Trophoblast cell (in vitro differentiated cells and primary cell): Measurements from ENCODE around the gene TMA7B.

Source experiments
- DNase-seq, 2 donors: peaks; one replicate each; pipeline ENCODE4 v3.0.0-alpha.2; 2016
- H2AFZ ChIP-seq: 2 replicates; pipeline ENCODE4 v1.6.1; 2013; ENCODE audit warnings: low read length, moderate library complexity, mild to moderate bottlenecking; ENCODE audit not compliant: insufficient read depth, poor library complexity
- H2AK5ac ChIP-seq: 2 replicates; pipeline ENCODE4 v1.6.1; 2013; ENCODE audit warnings: mild to moderate bottlenecking, low read length
- H2BK120ac ChIP-seq: 2 replicates; pipeline ENCODE4 v1.6.1; 2013; ENCODE audit warnings: low read length, mild to moderate bottlenecking, moderate library complexity; ENCODE audit not compliant: insufficient read depth, poor library complexity
- H2BK12ac ChIP-seq: 2 replicates; pipeline ENCODE4 v1.6.1; 2013; ENCODE audit warnings: mild to moderate bottlenecking, low read length, moderate library complexity
- H2BK5ac ChIP-seq: 2 replicates; pipeline ENCODE4 v1.6.1; 2013; ENCODE audit warnings: low read length, low read depth, moderate library complexity, mild to moderate bottlenecking; ENCODE audit not compliant: poor library complexity
- H3K14ac ChIP-seq: 2 replicates; pipeline ENCODE4 v1.6.1; 2013; ENCODE audit warnings: mild to moderate bottlenecking, low read length
- H3K18ac ChIP-seq: 2 replicates; pipeline ENCODE4 v1.6.1; 2013; ENCODE audit warnings: mild to moderate bottlenecking, low read length
- H3K23ac ChIP-seq: 2 replicates; pipeline ENCODE4 v1.6.1; 2013; ENCODE audit warnings: low read length
- H3K27ac ChIP-seq: 2 replicates; pipeline ENCODE4 v1.5.1; 2013; ENCODE audit warnings: low read depth, mild to moderate bottlenecking, inconsistent platforms, low read length, moderate library complexity
- H3K27me3 ChIP-seq: 2 replicates; pipeline ENCODE4 v1.6.1; 2013; ENCODE audit warnings: inconsistent platforms, mild to moderate bottlenecking, low read length, moderate library complexity; ENCODE audit not compliant: insufficient read depth
- H3K36me3 ChIP-seq, 2 experiments: 1 replicate in 1 of 2; 2 replicates in 1 of 2; pipeline ENCODE4 v1.6.1; 2013; ENCODE audit warnings: low read length in 2 of 2, mild to moderate bottlenecking in 2 of 2, moderate library complexity in 1 of 2; ENCODE audit not compliant: insufficient read depth in 2 of 2, control insufficient read depth in 1 of 2
- H3K4ac ChIP-seq: 2 replicates; pipeline ENCODE4 v1.6.1; 2013; ENCODE audit warnings: low read depth, mild to moderate bottlenecking, low read length, moderate library complexity
- H3K4me1 ChIP-seq, 2 experiments: 1 replicate in 1 of 2; 2 replicates in 1 of 2; pipeline ENCODE4 v1.6.1; 2013; ENCODE audit warnings: low read length in 2 of 2, mild to moderate bottlenecking in 2 of 2, moderate library complexity in 1 of 2; ENCODE audit not compliant: insufficient read depth in 2 of 2, control insufficient read depth in 1 of 2
- H3K4me2 ChIP-seq: 2 replicates; pipeline ENCODE4 v1.6.1; 2013; ENCODE audit warnings: inconsistent platforms, mild to moderate bottlenecking, low read length, moderate library complexity
- H3K4me3 ChIP-seq: 2 replicates; pipeline ENCODE4 v1.5.1; 2013; ENCODE audit warnings: mild to moderate bottlenecking, low read depth, low read length, inconsistent platforms
- H3K79me1 ChIP-seq: one replicate; pipeline ENCODE4 v1.6.1; 2013; ENCODE audit warnings: low read length
- H3K79me2 ChIP-seq: 2 replicates; pipeline ENCODE4 v1.6.1; 2013; ENCODE audit warnings: low read length, mild to moderate bottlenecking; ENCODE audit not compliant: control insufficient read depth, insufficient read depth, poor library complexity
- H3K9ac ChIP-seq: 2 replicates; pipeline ENCODE4 v1.6.1; 2013; ENCODE audit warnings: mild to moderate bottlenecking, low read length
- H3K9me3 ChIP-seq: 2 replicates; pipeline ENCODE4 v1.6.1; 2013; ENCODE audit warnings: low read depth, mild to moderate bottlenecking, control low read depth, inconsistent platforms, low read length; ENCODE audit not compliant: insufficient read depth
- H4K12ac ChIP-seq: 2 replicates; pipeline ENCODE4 v1.6.1; 2013; ENCODE audit warnings: low read depth, mild to moderate bottlenecking, low read length, moderate library complexity
- H4K8ac ChIP-seq: 2 replicates; pipeline ENCODE4 v1.6.1; 2013; ENCODE audit warnings: low read depth, mild to moderate bottlenecking, low read length, moderate library complexity
- H4K91ac ChIP-seq: one replicate; pipeline ENCODE4 v1.6.1; 2013; ENCODE audit warnings: low read depth, mild to moderate bottlenecking, low read length, moderate library complexity
- WGBS: extraction: QIAGEN DNeasy Blood & Tissue Kit; methylation state at CpG from one replicate; pipeline ENCODE4 v1.1.7; 2013; ENCODE audit warnings: missing lambda C conversion rate; ENCODE audit not compliant: insufficient read length, insufficient coverage; ENCODE audit errors: extremely low coverage; 5-methylcytosine and 5-hydroxymethylcytosine counted together

TMA7B gene

DNA sequence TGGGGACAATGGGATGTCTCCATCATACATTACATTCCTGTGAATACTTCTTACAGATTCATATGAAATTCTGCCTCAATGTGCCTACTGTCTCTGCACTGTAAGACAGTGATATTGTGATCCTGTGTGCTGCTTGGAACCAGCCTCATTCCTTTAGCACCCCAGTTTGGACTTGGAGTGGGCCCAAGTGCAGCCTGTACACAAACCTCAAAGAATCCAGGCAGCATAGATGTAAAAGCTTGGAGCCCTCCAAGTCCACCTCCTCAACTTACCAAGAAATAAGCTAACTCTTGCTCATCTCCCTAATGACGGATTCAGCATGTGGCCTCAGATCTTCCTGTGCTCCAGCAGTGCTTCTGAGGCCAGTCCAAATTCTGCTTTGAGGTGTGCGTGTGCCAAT lies 34.9 kb upstream of the TMA7B start:
- WGBS = no CpG with 5 or more reads among the region's 2 CpGs
- no peak overlapping the region for H2BK12ac ChIP-seq

DNA sequence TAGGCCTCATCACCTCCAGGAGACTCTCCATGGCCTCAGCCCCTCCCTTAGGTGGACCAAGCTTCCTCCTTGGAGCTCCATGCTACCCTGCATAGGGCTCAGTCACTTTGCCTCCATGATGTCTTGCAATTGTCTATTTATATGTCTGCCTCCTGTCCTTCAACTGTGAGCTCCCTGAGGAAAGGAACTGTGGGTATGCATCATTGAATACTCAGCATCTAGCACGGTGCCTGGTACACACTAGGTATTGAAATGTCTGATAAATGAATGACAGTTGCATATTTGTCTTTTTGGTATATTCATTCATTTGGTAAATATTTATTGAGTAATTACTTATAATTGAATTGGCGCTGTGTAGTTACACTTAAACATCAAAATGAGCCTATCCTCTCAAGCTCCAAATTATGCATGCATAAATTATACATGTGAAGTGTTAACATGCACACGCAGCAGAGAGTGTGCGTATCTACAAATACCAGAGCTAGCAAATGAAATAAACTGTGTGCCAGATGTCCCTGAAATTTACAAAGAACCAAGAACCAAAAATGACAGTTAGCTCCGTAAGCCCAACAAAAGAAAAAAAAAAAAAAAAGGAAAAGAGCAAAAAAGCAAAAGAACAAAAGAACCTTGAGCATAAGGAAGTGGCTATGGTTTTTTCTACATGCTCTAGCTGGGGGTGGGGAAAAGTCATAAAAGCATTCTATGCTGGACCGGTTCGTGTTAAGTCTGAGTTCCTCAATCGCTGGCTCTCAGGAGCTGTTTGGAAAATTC lies 34.1 kb upstream of the TMA7B start:
- no peak overlapping the region for H3K9ac ChIP-seq
- WGBS = no CpG with 5 or more reads among the region's 8 CpGs
- no peak overlapping the region for H2BK12ac ChIP-seq
- H3K79me2 ChIP-seq = no peaks in the 10 kb centered on the region
- no peak overlapping the region for H3K18ac ChIP-seq
- no peaks in the 10 kb centered on the region for H3K27me3 ChIP-seq
- H3K9me3 ChIP-seq = no peaks in the 10 kb centered on the region
- no peak overlapping the region for H3K23ac ChIP-seq
- no peak overlapping the region for H2AFZ ChIP-seq
- no peak overlapping the region for H2BK5ac ChIP-seq
- H3K4me2 ChIP-seq = no peak overlapping the region
- no peak overlapping the region for H4K12ac ChIP-seq
- H3K79me1 ChIP-seq = no peaks in the 10 kb centered on the region
- no peak overlapping the region for H4K8ac ChIP-seq
- no peaks in the 10 kb centered on the region for H3K36me3 ChIP-seq
- no peak for DNase-seq
- no peak overlapping the region for H3K27ac ChIP-seq
- no peak overlapping the region for H3K14ac ChIP-seq
- no peak overlapping the region for H4K91ac ChIP-seq
- no peak overlapping the region for H2AK5ac ChIP-seq
- H2BK120ac ChIP-seq = no peak overlapping the region
- no peaks in the 10 kb centered on the region for H3K4me1 ChIP-seq
- no peak overlapping the region for H3K4ac ChIP-seq
- no peak overlapping the region for H3K4me3 ChIP-seq

More for the DNA sequence above, 34.9 kb upstream of the TMA7B start:
- DNase-seq = no peak
- Histone ChIP-seq H3K27ac (no peak overlapping the region), H3K14ac (no peak overlapping the region), H4K91ac (no peak overlapping the region), H3K18ac (no peak overlapping the region), H3K27me3 (no peaks in the 10 kb centered on the region), H2AFZ (no peak overlapping the region), H4K8ac (no peak overlapping the region), H2BK5ac (no peak overlapping the region), H3K9me3 (no peaks in the 10 kb centered on the region), H2BK120ac (no peak overlapping the region), H3K4me3 (no peak overlapping the region), H3K4me2 (no peak overlapping the region), H3K79me2 (no peaks in the 10 kb centered on the region), H4K12ac (no peak overlapping the region), H3K9ac (no peak overlapping the region), H3K79me1 (no peaks in the 10 kb centered on the region), H3K4me1 (no peaks in the 10 kb centered on the region), H3K4ac (no peak overlapping the region), H2AK5ac (no peak overlapping the region), H3K36me3 (no peaks in the 10 kb centered on the region), H3K23ac (no peak overlapping the region)

DNA sequence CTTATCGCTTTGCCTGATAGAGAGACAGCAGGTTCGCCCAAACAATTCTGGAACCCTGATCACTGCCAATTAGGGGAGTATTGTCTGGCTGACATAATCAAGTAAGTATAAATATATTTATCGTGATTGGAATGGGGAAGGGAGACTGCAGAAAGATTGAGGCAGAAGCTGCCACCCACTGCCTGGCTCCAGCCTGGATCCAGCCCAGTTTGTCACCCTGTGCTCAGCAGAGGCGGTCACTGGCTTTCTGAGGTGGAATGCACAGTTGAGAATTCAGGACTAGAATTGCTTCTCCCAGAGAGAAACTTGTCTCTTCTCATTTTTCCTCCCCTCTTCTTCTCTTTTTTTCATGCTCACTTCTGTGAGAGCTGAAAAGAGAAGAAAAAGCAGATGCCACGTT lies 33.4 kb upstream of the TMA7B start:
- no peaks in the 10 kb centered on the region for H3K79me1 ChIP-seq
- H3K9ac ChIP-seq = no peak overlapping the region
- no peak overlapping the region for H2BK5ac ChIP-seq
- H3K79me2 ChIP-seq = no peaks in the 10 kb centered on the region
- no peak for DNase-seq
- H3K4ac ChIP-seq = no peak overlapping the region
- no peak overlapping the region for H2AK5ac ChIP-seq
- no peak overlapping the region for H2AFZ ChIP-seq
- H4K12ac ChIP-seq = no peak overlapping the region
- H2BK120ac ChIP-seq = no peak overlapping the region
- H4K8ac ChIP-seq = no peak overlapping the region
- no peaks in the 10 kb centered on the region for H3K9me3 ChIP-seq
- no peaks in the 10 kb centered on the region for H3K36me3 ChIP-seq
- WGBS = no CpG with 5 or more reads among the region's 5 CpGs
- no peaks in the 10 kb centered on the region for H3K4me1 ChIP-seq
- H3K23ac ChIP-seq = no peak overlapping the region
- H3K14ac ChIP-seq = no peak overlapping the region
- H3K4me3 ChIP-seq = no peak overlapping the region
- no peak overlapping the region for H2BK12ac ChIP-seq
- no peak overlapping the region for H3K18ac ChIP-seq
- no peaks in the 10 kb centered on the region for H3K27me3 ChIP-seq
- H4K91ac ChIP-seq = no peak overlapping the region
- H3K27ac ChIP-seq = no peak overlapping the region
- no peak overlapping the region for H3K4me2 ChIP-seq

DNA sequence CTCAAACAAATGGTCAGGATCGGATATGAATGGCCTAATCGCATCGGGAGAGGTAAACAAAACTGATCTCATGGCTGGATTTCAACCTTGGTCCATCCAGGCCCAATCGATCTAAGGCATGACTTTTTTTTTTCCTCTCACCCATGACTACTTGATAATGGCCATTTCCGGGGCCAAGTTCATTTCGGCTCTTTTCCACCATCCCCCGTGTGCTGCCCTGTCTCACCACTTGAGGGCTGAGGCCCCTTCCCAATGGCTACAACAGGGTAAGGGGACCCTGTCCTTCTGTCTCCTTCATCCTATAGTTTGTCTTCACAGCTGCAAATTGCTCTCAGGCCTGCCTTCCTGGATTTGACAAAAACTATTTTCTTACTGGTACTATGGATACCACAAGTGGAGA lies 32.7 kb upstream of the TMA7B start:
- Histone ChIP-seq H2AFZ (no peak overlapping the region), H3K18ac (no peak overlapping the region), H3K9ac (no peak overlapping the region), H3K4me3 (no peak overlapping the region), H3K23ac (no peak overlapping the region), H2BK5ac (no peak overlapping the region), H3K9me3 (no peaks in the 10 kb centered on the region), H4K91ac (no peak overlapping the region), H2BK120ac (no peak overlapping the region), H3K27ac (no peak overlapping the region), H3K4ac (no peak overlapping the region), H2AK5ac (no peak overlapping the region), H3K4me2 (no peak overlapping the region), H2BK12ac (no peak overlapping the region), H4K12ac (no peak overlapping the region), H3K27me3 (no peaks in the 10 kb centered on the region), H3K79me2 (no peaks in the 10 kb centered on the region), H3K14ac (no peak overlapping the region), H4K8ac (no peak overlapping the region), H3K36me3 (no peaks in the 10 kb centered on the region), H3K4me1 (no peaks in the 10 kb centered on the region), H3K79me1 (no peaks in the 10 kb centered on the region)
- DNase-seq = no peak
- no CpG with 5 or more reads among the region's 7 CpGs for WGBS
